C4-2B (cell line): ENCODE measurements around the gene BANF2.

Experiments used
- CTCF ChIP-seq: fragments of 450-650 bp; conservative IDR thresholded peaks from 2 replicates; pipeline ENCODE4 v1.5.1; 2017; ENCODE audit warnings: mild to moderate bottlenecking
- ZFX ChIP-seq: fragments of 450-650 bp; IDR thresholded peaks from 2 replicates; pipeline ENCODE4 v1.6.1; 2017

DNA sequence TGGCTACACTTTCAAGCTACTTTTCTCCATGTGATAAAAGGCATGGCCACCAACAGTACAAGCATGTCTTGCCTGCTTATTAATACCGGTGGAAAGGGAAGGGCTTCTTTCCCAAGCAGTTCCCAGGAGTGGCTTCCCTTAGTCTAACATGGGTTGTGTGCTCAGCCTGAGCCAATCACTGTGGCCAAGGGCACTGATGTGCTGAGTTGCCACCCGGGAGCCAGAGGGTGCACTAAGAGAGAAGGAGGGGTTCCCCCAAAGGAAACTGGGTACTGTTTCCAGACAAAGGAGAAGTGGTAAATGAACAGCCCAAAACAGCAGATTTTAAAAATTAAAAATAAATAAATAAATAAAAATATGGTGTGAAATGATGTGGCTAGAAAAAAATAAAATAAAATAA is 68.5 kb downstream of the BANF2 start:
- TF ChIP-seq CTCF (no peak), ZFX (no peak)
